Measurements from ENCODE around the gene SUGCT.

Gene SUGCT

DNA sequence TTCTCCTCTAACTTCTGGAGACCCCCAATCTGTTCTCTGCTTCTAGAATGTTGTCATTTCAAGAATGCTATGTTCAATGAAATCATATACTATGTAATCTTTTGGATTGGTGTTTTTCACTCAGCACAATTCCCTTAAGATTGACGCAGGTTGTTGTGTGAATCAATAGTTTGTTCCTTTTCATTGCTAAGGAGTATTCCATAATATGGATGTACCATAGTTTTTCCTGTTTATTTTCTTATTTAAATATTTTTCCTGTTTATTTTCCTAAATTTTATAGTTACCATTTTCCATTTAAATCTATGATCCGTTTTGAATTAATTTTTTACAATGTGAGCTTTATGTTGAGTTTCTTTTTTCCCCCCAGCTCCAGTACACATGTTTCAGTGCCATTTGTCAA lies 604.5 kb downstream of the SUGCT start:
- H3K79me2 ChIP-seq (ENCODE audit: low read length) = no peaks in the 10 kb centered on the region
- H3K4me1 ChIP-seq (ENCODE audit: low read length) = no peaks in the 10 kb centered on the region
- H3K9ac ChIP-seq (ENCODE audit: low read length) = no peak overlapping the region
- H4K20me1 ChIP-seq (ENCODE audit: insufficient read depth, low read length) = no peaks in the 10 kb centered on the region
- H3K27me3 ChIP-seq (ENCODE audit: low read depth, low read length) = no peaks in the 10 kb centered on the region
- H3K4me3 ChIP-seq (ENCODE audit: low read length) = no peak overlapping the region
- no peak overlapping the region for H3K27ac ChIP-seq (ENCODE audit: low read length)
- no peak overlapping the region for H3K4me2 ChIP-seq (ENCODE audit: low read length)
- H2AFZ ChIP-seq (ENCODE audit: low read depth, low read length) = no peak overlapping the region
- TF ChIP-seq, protein P1, sequence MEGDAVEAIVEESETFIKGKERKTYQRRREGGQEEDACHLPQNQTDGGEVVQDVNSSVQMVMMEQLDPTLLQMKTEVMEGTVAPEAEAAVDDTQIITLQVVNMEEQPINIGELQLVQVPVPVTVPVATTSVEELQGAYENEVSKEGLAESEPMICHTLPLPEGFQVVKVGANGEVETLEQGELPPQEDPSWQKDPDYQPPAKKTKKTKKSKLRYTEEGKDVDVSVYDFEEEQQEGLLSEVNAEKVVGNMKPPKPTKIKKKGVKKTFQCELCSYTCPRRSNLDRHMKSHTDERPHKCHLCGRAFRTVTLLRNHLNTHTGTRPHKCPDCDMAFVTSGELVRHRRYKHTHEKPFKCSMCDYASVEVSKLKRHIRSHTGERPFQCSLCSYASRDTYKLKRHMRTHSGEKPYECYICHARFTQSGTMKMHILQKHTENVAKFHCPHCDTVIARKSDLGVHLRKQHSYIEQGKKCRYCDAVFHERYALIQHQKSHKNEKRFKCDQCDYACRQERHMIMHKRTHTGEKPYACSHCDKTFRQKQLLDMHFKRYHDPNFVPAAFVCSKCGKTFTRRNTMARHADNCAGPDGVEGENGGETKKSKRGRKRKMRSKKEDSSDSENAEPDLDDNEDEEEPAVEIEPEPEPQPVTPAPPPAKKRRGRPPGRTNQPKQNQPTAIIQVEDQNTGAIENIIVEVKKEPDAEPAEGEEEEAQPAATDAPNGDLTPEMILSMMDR (IDR thresholded peaks at IDR 0.05; ENCODE audit: low read depth, low read length) = no peak
- TF ChIP-seq EZH2phosphoT487 (IDR thresholded peaks at IDR 0.05; ENCODE audit: low read depth) = no peak
- no peaks in the 10 kb centered on the region for H3K9me3 ChIP-seq (ENCODE audit: insufficient read depth, low read length)
- no peaks in the 10 kb centered on the region for H3K36me3 ChIP-seq (replicated peaks; ENCODE audit: low read depth, low read length)

DNA sequence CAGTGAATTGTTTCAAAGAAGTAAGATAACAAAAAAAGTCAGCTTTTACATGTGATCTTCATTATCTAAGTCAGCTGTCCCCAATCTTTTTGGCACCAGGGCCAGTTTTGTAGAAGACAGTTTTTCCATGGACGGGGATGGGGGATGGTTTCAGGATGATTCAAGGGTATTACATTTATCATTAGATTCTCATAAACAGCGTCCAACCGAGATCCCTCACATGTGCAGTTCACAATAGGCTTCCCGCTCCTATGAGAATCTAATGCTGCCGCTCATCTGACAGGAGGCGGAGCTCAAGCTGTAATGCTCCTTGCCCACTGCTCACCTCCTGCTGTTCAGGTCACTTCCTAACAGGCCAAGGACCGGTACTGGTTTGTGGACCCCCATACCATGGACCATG lies 607.5 kb downstream of the SUGCT start:
- TF ChIP-seq EZH2phosphoT487 (IDR thresholded peaks at IDR 0.05; ENCODE audit: low read depth) = no peak
- TF ChIP-seq, protein P1 (IDR thresholded peaks at IDR 0.05; ENCODE audit: low read depth, low read length) = no peak
- Histone ChIP-seq H3K4me1 (ENCODE audit: low read length) (no peaks in the 10 kb centered on the region), H3K27ac (ENCODE audit: low read length) (no peak overlapping the region), H4K20me1 (ENCODE audit: insufficient read depth, low read length) (no peaks in the 10 kb centered on the region), H3K9ac (ENCODE audit: low read length) (no peak overlapping the region), H3K4me2 (ENCODE audit: low read length) (no peak overlapping the region), H2AFZ (ENCODE audit: low read depth, low read length) (no peak overlapping the region), H3K4me3 (ENCODE audit: low read length) (no peak overlapping the region), H3K36me3 (replicated peaks; ENCODE audit: low read depth, low read length) (no peaks in the 10 kb centered on the region), H3K27me3 (ENCODE audit: low read depth, low read length) (no peaks in the 10 kb centered on the region), H3K79me2 (ENCODE audit: low read length) (no peaks in the 10 kb centered on the region), H3K9me3 (ENCODE audit: insufficient read depth, low read length) (no peaks in the 10 kb centered on the region)

GRCh38 chr7:40746841-40747556 lies 612.2 kb downstream of the SUGCT start:
- no peak overlapping the region for H3K27ac ChIP-seq (ENCODE audit: low read length)
- no peaks in the 10 kb centered on the region for H3K27me3 ChIP-seq (ENCODE audit: low read depth, low read length)
- no peak overlapping the region for H3K9ac ChIP-seq (ENCODE audit: low read length)
- H2AFZ ChIP-seq (ENCODE audit: low read depth, low read length) = no peak overlapping the region
- H3K4me2 ChIP-seq (ENCODE audit: low read length) = no peak overlapping the region
- TF ChIP-seq, protein P1 (IDR thresholded peaks at IDR 0.05; ENCODE audit: low read depth, low read length) = no peak
- TF ChIP-seq EZH2phosphoT487 (IDR thresholded peaks at IDR 0.05; ENCODE audit: low read depth) = no peak
- no peaks in the 10 kb centered on the region for H3K4me1 ChIP-seq (ENCODE audit: low read length)
- H3K9me3 ChIP-seq (ENCODE audit: insufficient read depth, low read length) = no peaks in the 10 kb centered on the region
- H3K4me3 ChIP-seq (ENCODE audit: low read length) = no peak overlapping the region
- H3K36me3 ChIP-seq (replicated peaks; ENCODE audit: low read depth, low read length) = no peaks in the 10 kb centered on the region
- H3K79me2 ChIP-seq (ENCODE audit: low read length) = no peaks in the 10 kb centered on the region
- no peaks in the 10 kb centered on the region for H4K20me1 ChIP-seq (ENCODE audit: insufficient read depth, low read length)

GRCh38 chr7:40747856-40748255 lies 613.1 kb downstream of the SUGCT start:
- H4K20me1 ChIP-seq (ENCODE audit: insufficient read depth, low read length) = no peaks in the 10 kb centered on the region

More at GRCh38 chr7:40747856-40748255, 613.1 kb downstream of the SUGCT start:
- H3K27ac ChIP-seq (ENCODE audit: low read length) = no peak overlapping the region
- H3K79me2 ChIP-seq (ENCODE audit: low read length) = no peaks in the 10 kb centered on the region
- no peak overlapping the region for H3K4me3 ChIP-seq (ENCODE audit: low read length)
- H3K9ac ChIP-seq (ENCODE audit: low read length) = no peak overlapping the region
- TF ChIP-seq, protein P1 (IDR thresholded peaks at IDR 0.05; ENCODE audit: low read depth, low read length) = no peak
- TF ChIP-seq EZH2phosphoT487 (IDR thresholded peaks at IDR 0.05; ENCODE audit: low read depth) = no peak
- no peaks in the 10 kb centered on the region for H3K36me3 ChIP-seq (replicated peaks; ENCODE audit: low read depth, low read length)
- no peaks in the 10 kb centered on the region for H3K4me1 ChIP-seq (ENCODE audit: low read length)
- no peak overlapping the region for H3K4me2 ChIP-seq (ENCODE audit: low read length)
- no peaks in the 10 kb centered on the region for H3K27me3 ChIP-seq (ENCODE audit: low read depth, low read length)
- H3K9me3 ChIP-seq (ENCODE audit: insufficient read depth, low read length) = no peaks in the 10 kb centered on the region
- no peak overlapping the region for H2AFZ ChIP-seq (ENCODE audit: low read depth, low read length)
